Keratinocyte (primary cell): ENCODE data around the gene KLHL25. TPM values are rescaled to one million over a fixed set of nuclear protein-coding genes. Genes with fewer than 3 reads are reported as not detected.
A peak's percentile ranks its signal among the peaks of the same experiment; 100 is the strongest.

Source experiments
- DNase-seq: peaks from one replicate; pipeline ENCODE4 v3.0.0-alpha.2; 2011; ENCODE audit warnings: low read depth, missing footprints, low spot score
- FAIRE-seq: peaks from 2 replicates; lab custom pipeline; 2011; peaks lifted over from hg19 to GRCh38; lab: Jason Lieb, UNC
- H2AFZ ChIP-seq: 2 replicates; pipeline ENCODE4 v1.6.0; 2012; ENCODE audit warnings: low read length, control low read depth, inconsistent platforms; ENCODE audit not compliant: control insufficient read depth
- H3K27ac ChIP-seq: 2 replicates; pipeline ENCODE4 v1.5.1; 2011; ENCODE audit warnings: low read length; ENCODE audit not compliant: control insufficient read depth, insufficient read depth
- H3K27me3 ChIP-seq: 3 replicates; pipeline ENCODE4 v1.6.0; 2011; ENCODE audit warnings: low read length; ENCODE audit not compliant: control insufficient read depth, insufficient read depth; ENCODE audit errors: extremely low read depth
- H3K36me3 ChIP-seq, 2 experiments: 2 replicates in 1 of 2; 3 replicates in 1 of 2; pipeline ENCODE4 v1.5.1; 2011; ENCODE audit warnings: low read length in 2 of 2, mild to moderate bottlenecking in 1 of 2; ENCODE audit not compliant: control insufficient read depth in 2 of 2, insufficient read depth in 2 of 2; ENCODE audit errors: extremely low read depth in 1 of 2
- H3K4me1 ChIP-seq: 3 replicates; pipeline ENCODE4 v1.5.1; 2011; ENCODE audit warnings: low read length; ENCODE audit not compliant: control insufficient read depth, insufficient read depth; ENCODE audit errors: extremely low read depth
- H3K4me2 ChIP-seq: 3 replicates; pipeline ENCODE4 v1.6.0; 2011; ENCODE audit warnings: low read depth, low read length; ENCODE audit not compliant: control insufficient read depth, insufficient read depth; ENCODE audit errors: extremely low read depth
- H3K4me3 ChIP-seq, 3 experiments: fragments of 200-600 bp in 1 of 3; sonication (generic) in 1 of 3; 2 replicates in 2 of 3; 3 replicates in 1 of 3; pipeline ENCODE4 v1.5.1; 2011 to 2016; ENCODE audit warnings: low read length in 3 of 3, mild to moderate bottlenecking in 3 of 3, control low read depth in 2 of 3, inconsistent platforms in 1 of 3, low read depth in 1 of 3, mixed read lengths in 1 of 3, mixed run types in 1 of 3, moderate library complexity in 1 of 3; ENCODE audit not compliant: control insufficient read depth in 2 of 3, insufficient read depth in 2 of 3; ENCODE audit errors: extremely low read depth in 1 of 3
- H3K79me2 ChIP-seq: 2 replicates; pipeline ENCODE4 v1.6.0; 2012; ENCODE audit warnings: low read length; ENCODE audit not compliant: control insufficient read depth, insufficient read depth
- H3K9ac ChIP-seq: 3 replicates; pipeline ENCODE4 v1.6.0; 2011; ENCODE audit warnings: low read length; ENCODE audit not compliant: control insufficient read depth, insufficient read depth; ENCODE audit errors: extremely low read depth
- H3K9me1 ChIP-seq: 3 replicates; pipeline ENCODE4 v1.6.0; 2011; ENCODE audit warnings: low read length; ENCODE audit not compliant: control insufficient read depth, insufficient read depth; ENCODE audit errors: extremely low read depth
- H3K9me3 ChIP-seq: 2 replicates; pipeline ENCODE4 v1.5.1; 2012; ENCODE audit warnings: low read depth, low read length; ENCODE audit not compliant: control insufficient read depth
- H4K20me1 ChIP-seq: 3 replicates; pipeline ENCODE4 v1.6.0; 2011; ENCODE audit warnings: low read length; ENCODE audit not compliant: control insufficient read depth, insufficient read depth; ENCODE audit errors: extremely low read depth
- CTCF ChIP-seq, 3 experiments: IDR thresholded peaks in 1 of 3; conservative IDR thresholded peaks in 1 of 3; optimal IDR thresholded peaks in 1 of 3; 2 replicates in 2 of 3; 3 replicates in 1 of 3; pipeline versions ENCODE3 to v1.5.1; 2011; ENCODE audit warnings: low read length in 3 of 3, mild to moderate bottlenecking in 3 of 3, moderate library complexity in 2 of 3, control low read depth in 1 of 3, inconsistent platforms in 1 of 3; ENCODE audit not compliant: insufficient read depth in 2 of 3; ENCODE audit errors: extremely low read depth in 1 of 3
- EZH2 ChIP-seq: IDR thresholded peaks from one replicate; pipeline ENCODE4 v1.6.1; 2012; ENCODE audit warnings: inconsistent platforms, mild to moderate bottlenecking, low read length, moderate library complexity
- dilution Hi-C: fragments of 300-500 bp; cut with MboI; formaldehyde crosslinking; loops from one replicate; pipeline ENCODE4 v1.7.0; 2020; ENCODE audit warnings: low sequenced_read_pairs; ENCODE audit not compliant: extremely low pct_ligation_motif_present
- polyA plus RNA-seq, 5 experiments: library from polyadenylated mRNA; depleted of rRNA in 3 of 5; stranded (reverse) in 3 of 5; stranded (forward) in 1 of 5; unstranded in 1 of 5; fragments of >200 nt; gene quantifications; 1 replicate in 1 of 5; 2 replicates in 3 of 5; 3 replicates in 1 of 5; pipeline versions ENCODE4 v1.2.1 to v1.2.3, GENCODE V29; 2011 to 2012; ENCODE audit warnings: missing spikeins in 2 of 5, low read depth in 1 of 5, low replicate concordance in 1 of 5

Gene KLHL25
- polyA plus RNA-seq, 1 donor (not counting 4 experiments of a cell fraction or from before 2014, with no cell fraction given): 2.1 TPM

GRCh38 chr15:85786781-85787114 lies 8.0 kb downstream of the KLHL25 start:
- Histone ChIP-seq H3K9me1 (peaks cover 10% of the 10 kb centered on the region), H4K20me1 (no peaks in the 10 kb centered on the region), H3K27ac (peak overlapping the region; percentile 77), H3K79me2 (peaks cover 45% of the 10 kb centered on the region), H3K27me3 (no peaks in the 10 kb centered on the region), H3K9me3 (no peaks in the 10 kb centered on the region), H3K4me2 (peak overlapping the region; percentile 87), H3K36me3 (no peaks in the 10 kb centered on the region), H2AFZ (no peak overlapping the region), H3K4me3 (no peak overlapping the region), H3K9ac (no peak overlapping the region), H3K4me1 (peaks cover 30% of the 10 kb centered on the region)
- dilution Hi-C loops: no loop called here
- FAIRE-seq: no peak
- DNase-seq: no peak
- no peak for TF ChIP-seq CTCF (optimal IDR thresholded peaks at IDR 0.05 in 1 of 3, IDR thresholded peaks at IDR 0.05 in 1 of 3, conservative IDR thresholded peaks at IDR 0.05 in 1 of 3; ENCODE audit: extremely low read depth in 1 of 3, insufficient read depth in 2 of 3, low read length in 3 of 3)
- no peak for TF ChIP-seq EZH2

- peak overlapping the region; percentile 77 for H3K27ac ChIP-seq
- no peaks in the 10 kb centered on the region for H3K27me3 ChIP-seq
- H3K36me3 ChIP-seq: no peaks in the 10 kb centered on the region
- TF ChIP-seq CTCF (optimal IDR thresholded peaks at IDR 0.05 in 1 of 3, IDR thresholded peaks at IDR 0.05 in 1 of 3, conservative IDR thresholded peaks at IDR 0.05 in 1 of 3; ENCODE audit: extremely low read depth in 1 of 3, insufficient read depth in 2 of 3, low read length in 3 of 3) (no peak), EZH2 (no peak)
- H4K20me1 ChIP-seq: no peaks in the 10 kb centered on the region
- peak overlapping the region; percentile 87 for H3K4me2 ChIP-seq
- no peaks in the 10 kb centered on the region for H3K9me3 ChIP-seq
- peak overlapping the region in 1 of 3 experiments; percentile 63 for H3K4me3 ChIP-seq
- peaks cover 30% of the 10 kb centered on the region for H3K4me1 ChIP-seq
- no peak overlapping the region for H3K9ac ChIP-seq
- peak overlapping the region; percentile 86 for H2AFZ ChIP-seq
- FAIRE-seq: peak; percentile 87
- DNase-seq: no peak
- H3K9me1 ChIP-seq: peaks cover 10% of the 10 kb centered on the region
- peaks cover 43% of the 10 kb centered on the region for H3K79me2 ChIP-seq
- dilution Hi-C loops: no loop called here
Measured at GRCh38 chr15:85785887-85786780, 8.6 kb downstream of the KLHL25 start.
